ENCODE results near the gene POLR3H. TPM values are rescaled to one million over a fixed set of nuclear protein-coding genes. Genes with fewer than 3 reads are reported as not detected.

Gene POLR3H
- total RNA-seq, 4 donors from 2014 or later = 10.2 to 30.3 (median 19.9) TPM

DNA sequence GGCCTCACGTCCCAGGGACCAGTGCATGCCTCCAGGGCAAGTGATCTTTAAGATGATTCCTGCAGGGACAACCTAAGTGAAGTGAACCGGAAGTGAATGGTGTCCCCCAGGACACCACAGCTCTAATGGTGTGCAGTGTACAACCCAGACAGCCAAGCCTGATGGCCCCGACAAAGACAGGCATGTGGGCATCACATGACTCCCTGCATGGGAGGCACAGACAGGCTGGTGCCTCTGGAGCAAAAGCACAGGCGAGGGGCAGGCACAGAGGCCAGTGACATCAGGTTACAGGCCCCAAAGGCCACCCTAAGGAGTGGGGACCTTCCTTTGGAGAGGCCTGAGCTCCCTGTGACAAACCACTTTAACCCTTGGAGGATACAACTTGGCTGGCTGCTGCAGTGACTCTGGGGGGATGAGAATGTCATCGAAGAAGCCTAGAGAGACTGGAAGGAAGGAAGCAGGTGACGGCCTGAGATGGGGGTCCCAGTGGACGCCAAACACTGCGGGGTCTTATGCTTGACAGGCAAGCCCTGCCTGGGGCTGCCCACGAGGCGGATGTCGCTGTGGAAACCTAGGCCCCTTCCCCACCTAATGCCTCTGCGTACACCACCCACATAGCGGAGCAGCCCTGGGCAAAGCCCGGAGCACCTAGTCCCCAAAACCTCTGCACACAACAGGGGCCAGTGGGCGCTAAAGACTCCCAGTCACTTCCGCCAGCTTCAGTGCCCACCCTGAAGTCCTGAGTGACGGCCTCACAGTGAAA is 12.4 kb downstream of the POLR3H start:
- TF ChIP-seq, protein P1, sequence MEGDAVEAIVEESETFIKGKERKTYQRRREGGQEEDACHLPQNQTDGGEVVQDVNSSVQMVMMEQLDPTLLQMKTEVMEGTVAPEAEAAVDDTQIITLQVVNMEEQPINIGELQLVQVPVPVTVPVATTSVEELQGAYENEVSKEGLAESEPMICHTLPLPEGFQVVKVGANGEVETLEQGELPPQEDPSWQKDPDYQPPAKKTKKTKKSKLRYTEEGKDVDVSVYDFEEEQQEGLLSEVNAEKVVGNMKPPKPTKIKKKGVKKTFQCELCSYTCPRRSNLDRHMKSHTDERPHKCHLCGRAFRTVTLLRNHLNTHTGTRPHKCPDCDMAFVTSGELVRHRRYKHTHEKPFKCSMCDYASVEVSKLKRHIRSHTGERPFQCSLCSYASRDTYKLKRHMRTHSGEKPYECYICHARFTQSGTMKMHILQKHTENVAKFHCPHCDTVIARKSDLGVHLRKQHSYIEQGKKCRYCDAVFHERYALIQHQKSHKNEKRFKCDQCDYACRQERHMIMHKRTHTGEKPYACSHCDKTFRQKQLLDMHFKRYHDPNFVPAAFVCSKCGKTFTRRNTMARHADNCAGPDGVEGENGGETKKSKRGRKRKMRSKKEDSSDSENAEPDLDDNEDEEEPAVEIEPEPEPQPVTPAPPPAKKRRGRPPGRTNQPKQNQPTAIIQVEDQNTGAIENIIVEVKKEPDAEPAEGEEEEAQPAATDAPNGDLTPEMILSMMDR (IDR thresholded peaks at IDR 0.05; ENCODE audit: low read depth) = no peak

DNA sequence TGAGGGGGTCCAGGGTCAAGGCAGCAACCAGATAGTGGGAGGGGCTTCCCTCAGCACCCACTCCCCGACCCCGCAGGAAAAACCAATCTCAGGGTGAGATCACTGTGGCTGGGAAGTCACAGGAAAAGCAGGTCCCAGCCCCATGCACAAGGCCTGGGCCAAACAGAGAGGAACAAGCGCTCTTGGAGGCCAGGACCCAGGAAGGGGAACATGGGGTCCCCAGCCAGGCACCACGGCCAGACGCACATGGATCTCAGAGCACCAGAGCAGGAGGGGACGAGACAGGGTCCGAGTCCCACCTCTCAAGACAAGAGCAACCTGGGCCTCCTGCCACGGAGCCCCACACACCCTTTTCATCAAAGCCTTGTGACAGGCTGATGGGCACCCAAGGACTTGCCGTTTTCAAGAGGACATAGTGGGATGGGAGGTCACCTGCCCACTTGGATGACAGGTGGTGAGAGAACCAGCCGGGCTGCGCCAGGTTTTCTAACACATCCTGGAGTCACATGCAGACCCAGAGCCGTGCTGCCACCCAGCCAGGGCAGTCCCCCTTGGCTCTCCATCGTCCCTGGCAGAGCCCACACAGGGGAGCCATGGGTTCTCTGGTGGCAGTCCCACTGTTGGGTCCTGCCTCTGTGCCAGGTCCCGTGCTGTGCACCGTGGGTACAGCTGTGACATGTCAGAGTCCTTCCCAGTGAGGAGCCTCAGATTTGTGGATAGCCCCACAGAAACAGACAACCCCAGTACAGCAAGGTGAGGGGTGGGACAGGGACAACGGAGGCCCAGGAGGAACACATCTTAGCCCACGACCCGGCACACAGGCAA is 13.2 kb downstream of the POLR3H start:
- TF ChIP-seq, protein P1 (IDR thresholded peaks at IDR 0.05; ENCODE audit: low read depth) = no peak

GRCh38 chr22:41528938-41529561 is 15.2 kb downstream of the POLR3H start:
- TF ChIP-seq, protein P1 (IDR thresholded peaks at IDR 0.05; ENCODE audit: low read depth) = no peak

DNA sequence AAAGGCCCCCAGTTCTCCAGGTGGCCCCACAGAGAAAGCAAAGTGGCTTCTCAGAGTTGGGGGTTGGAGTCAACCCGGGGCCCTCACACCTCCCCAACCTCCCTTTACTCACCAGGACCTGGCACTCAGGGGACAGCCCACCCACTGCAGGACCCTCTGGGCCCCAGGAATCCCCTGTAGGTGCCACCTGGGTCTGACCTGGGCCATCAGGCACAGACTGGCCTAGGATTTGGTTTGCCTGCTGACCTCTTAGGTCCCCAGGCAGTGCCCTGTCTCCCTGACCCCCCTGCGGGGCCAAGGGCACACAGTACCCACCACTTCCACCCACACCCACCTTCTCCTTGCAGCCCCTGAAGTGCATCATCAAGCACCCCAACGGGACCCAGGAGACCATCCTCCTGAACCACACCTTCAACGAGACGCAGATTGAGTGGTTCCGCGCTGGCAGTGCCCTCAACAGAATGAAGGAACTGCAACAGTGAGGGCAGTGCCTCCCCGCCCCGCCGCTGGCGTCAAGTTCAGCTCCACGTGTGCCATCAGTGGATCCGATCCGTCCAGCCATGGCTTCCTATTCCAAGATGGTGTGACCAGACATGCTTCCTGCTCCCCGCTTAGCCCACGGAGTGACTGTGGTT is 16.0 kb downstream of the POLR3H start:
- TF ChIP-seq, protein P1 (IDR thresholded peaks at IDR 0.05; ENCODE audit: low read depth) = no peak

DNA sequence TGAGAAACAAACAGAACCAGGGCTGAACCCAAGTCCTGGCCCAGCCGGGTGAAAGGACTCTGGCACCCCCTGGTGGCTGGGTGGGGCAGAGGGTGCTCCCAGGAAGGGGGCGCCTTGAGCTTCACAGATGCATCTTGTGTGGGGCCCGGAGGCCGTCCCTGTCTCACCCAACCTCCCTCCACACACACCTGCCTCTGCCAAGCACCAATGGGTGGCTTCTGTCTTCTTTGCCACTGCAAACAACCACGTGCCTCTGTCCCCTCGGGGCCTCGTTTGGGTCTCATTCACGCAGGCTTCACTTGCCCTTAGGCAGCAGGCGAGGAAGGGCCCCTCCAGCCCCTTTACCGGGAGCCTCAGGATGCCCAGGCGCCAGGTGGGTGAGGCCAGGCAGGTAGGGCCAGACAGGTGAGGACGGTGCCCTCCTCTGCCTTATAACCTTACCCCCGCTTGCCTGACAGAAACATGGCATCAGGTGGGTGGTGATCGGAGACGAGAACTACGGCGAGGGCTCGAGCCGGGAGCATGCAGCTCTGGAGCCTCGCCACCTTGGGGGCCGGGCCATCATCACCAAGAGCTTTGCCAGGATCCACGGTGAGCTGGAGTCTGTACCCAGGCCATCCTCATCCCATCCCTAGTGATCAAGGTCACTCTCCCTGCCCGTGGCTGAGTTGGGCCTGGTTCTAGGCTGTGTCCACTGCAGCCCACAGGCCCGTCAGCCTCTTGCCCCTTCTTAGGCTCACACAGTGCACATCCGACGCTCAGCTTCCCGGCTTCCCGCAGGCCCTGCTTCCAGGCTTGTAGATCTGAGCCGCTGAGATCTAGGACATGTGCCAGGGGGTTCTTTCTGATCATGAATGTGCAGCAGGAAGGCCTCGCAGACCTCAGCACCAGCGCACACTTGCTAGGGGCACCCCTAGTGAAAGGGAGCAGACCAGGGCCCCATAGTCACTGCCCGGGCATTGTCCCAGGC is 17.2 kb downstream of the POLR3H start:
- TF ChIP-seq, protein P1 (IDR thresholded peaks at IDR 0.05; ENCODE audit: low read depth) = no peak

DNA sequence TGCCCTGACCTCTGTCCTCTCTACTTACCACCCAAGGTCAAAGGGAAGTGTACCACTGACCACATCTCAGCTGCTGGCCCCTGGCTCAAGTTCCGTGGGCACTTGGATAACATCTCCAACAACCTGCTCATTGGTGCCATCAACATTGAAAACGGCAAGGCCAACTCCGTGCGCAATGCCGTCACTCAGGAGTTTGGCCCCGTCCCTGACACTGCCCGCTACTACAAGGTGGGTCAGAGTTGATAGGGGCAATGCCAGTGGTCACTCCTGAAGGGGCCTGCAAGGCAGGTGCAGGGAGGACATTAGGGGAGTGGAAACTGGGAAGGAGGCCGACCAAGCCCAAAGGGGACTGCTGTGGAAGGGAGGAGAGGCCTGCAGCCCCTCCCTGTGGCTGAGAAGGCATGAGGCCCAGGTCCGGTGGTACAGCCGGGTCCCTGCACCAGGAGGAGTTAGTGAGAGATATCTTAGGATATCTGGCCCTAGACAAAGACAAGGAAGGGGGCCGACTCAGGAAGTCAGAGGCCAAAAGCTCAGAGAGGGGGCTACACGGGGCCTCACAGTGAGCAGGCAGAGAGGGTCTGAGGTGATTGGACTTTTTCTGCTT is 17.9 kb downstream of the POLR3H start:
- TF ChIP-seq, protein P1 (IDR thresholded peaks at IDR 0.05; ENCODE audit: low read depth) = no peak
